Neural cell (in vitro differentiated cells): Measurements from ENCODE around the gene SEC16B. TPM values are rescaled to one million over a fixed set of nuclear protein-coding genes. Genes with fewer than 3 reads are reported as not detected.

Experiments used
- H2AFZ ChIP-seq: fragments of 200-600, 300-800 bp; sonication (generic), shearing (Covaris generic); 2 replicates; pipeline ENCODE4 v1.6.0; 2014; ENCODE audit warnings: low read depth, mild to moderate bottlenecking, antibody characterized with exemption, low read length, moderate library complexity
- H3F3A ChIP-seq: fragments of 200-600 bp; shearing (Covaris generic); 2 replicates; pipeline ENCODE4 v1.6.1; 2016; ENCODE audit warnings: mild to moderate bottlenecking, moderate library complexity, mixed read lengths, antibody characterized with exemption, low read length; ENCODE audit not compliant: insufficient read depth, poor library complexity, severe bottlenecking
- H3K27ac ChIP-seq: fragments of 200-600, 300-800 bp; sonication (generic), shearing (Covaris generic); 2 replicates; pipeline ENCODE4 v1.5.1; 2014; ENCODE audit warnings: mild to moderate bottlenecking, low read length, moderate library complexity
- H3K27me3 ChIP-seq: fragments of 300-800, 200-600 bp; sonication (generic), shearing (Covaris generic); 2 replicates; pipeline ENCODE4 v1.6.0; 2014; ENCODE audit warnings: mild to moderate bottlenecking, low read depth, low read length, moderate library complexity; ENCODE audit not compliant: insufficient read depth
- H3K36me3 ChIP-seq: fragments of 300-800, 200-600 bp; sonication (generic), shearing (Covaris generic); 2 replicates; pipeline ENCODE4 v1.5.1; 2014; ENCODE audit warnings: mild to moderate bottlenecking, antibody characterized with exemption, low read length, moderate library complexity; ENCODE audit not compliant: insufficient read depth
- H3K4me2 ChIP-seq: fragments of 300-800, 200-600 bp; sonication (generic), shearing (Covaris generic); 2 replicates; pipeline ENCODE4 v1.6.0; 2014; ENCODE audit warnings: mild to moderate bottlenecking, low read length
- H3K4me3 ChIP-seq: fragments of 300-800, 200-600 bp; sonication (generic), shearing (Covaris generic); 2 replicates; pipeline ENCODE4 v1.5.1; 2014; ENCODE audit warnings: mild to moderate bottlenecking, low read length, moderate library complexity
- H3K79me2 ChIP-seq: fragments of 200-600 bp; shearing (Covaris generic); replicated peaks from 2 replicates; pipeline ENCODE4 v1.6.0; 2014; ENCODE audit warnings: mild to moderate bottlenecking, low read length, moderate library complexity; ENCODE audit not compliant: insufficient read depth
- H3K9ac ChIP-seq: fragments of 300-800, 200-600 bp; sonication (generic), shearing (Covaris generic); 2 replicates; pipeline ENCODE4 v1.6.1; 2016; ENCODE audit warnings: mild to moderate bottlenecking, low read length, mixed read lengths
- H3K9me2 ChIP-seq: fragments of 200-600 bp; shearing (Covaris generic); 2 replicates; pipeline ENCODE4 v1.6.1; 2016; ENCODE audit warnings: mild to moderate bottlenecking, low read length, mixed read lengths; ENCODE audit not compliant: insufficient read depth
- H3K9me3 ChIP-seq: fragments of 200-600, 300-800 bp; sonication (generic), shearing (Covaris generic); 2 replicates; pipeline ENCODE4 v1.6.1; 2016; ENCODE audit warnings: mild to moderate bottlenecking, mixed run types, low read length, moderate library complexity, mixed read lengths
- H4K20me1 ChIP-seq: fragments of 200-600 bp; shearing (Covaris generic); 2 replicates; pipeline ENCODE4 v1.6.1; 2016; ENCODE audit warnings: mild to moderate bottlenecking, mixed run types; ENCODE audit not compliant: insufficient read depth
- CTCF ChIP-seq: fragments of 450-650 bp; IDR thresholded peaks from 2 replicates; pipeline ENCODE4 v1.5.1; 2014; ENCODE audit warnings: antibody characterized with exemption, mild to moderate bottlenecking, moderate library complexity; ENCODE audit not compliant: poor library complexity, severe bottlenecking
- EP300 ChIP-seq: fragments of 450-650 bp; conservative IDR thresholded peaks from 2 replicates; pipeline ENCODE4 v1.6.1; 2014; ENCODE audit warnings: antibody characterized with exemption, mild to moderate bottlenecking, moderate library complexity; ENCODE audit not compliant: poor library complexity, severe bottlenecking
- EZH2 ChIP-seq: fragments of 200-600, 300-800 bp; shearing (Covaris generic), sonication (generic); IDR thresholded peaks from 2 replicates; pipeline ENCODE4 v1.6.1; 2014; ENCODE audit warnings: antibody characterized with exemption, low read length, borderline replicate concordance, mild to moderate bottlenecking; ENCODE audit not compliant: insufficient read depth, poor library complexity, severe bottlenecking
- MXI1 ChIP-seq: fragments of 450-650 bp; conservative IDR thresholded peaks from 2 replicates; pipeline ENCODE4 v1.6.1; 2014; ENCODE audit warnings: antibody characterized with exemption, mild to moderate bottlenecking; ENCODE audit not compliant: poor library complexity, severe bottlenecking
- POLR2AphosphoS5 ChIP-seq: IDR thresholded peaks from 2 replicates; pipeline ENCODE4 v1.6.1; 2012
- RAD21 ChIP-seq: fragments of 450-650 bp; conservative IDR thresholded peaks from 2 replicates; pipeline ENCODE4 v1.6.1; 2014; ENCODE audit warnings: antibody characterized with exemption, mild to moderate bottlenecking, moderate library complexity
- REST ChIP-seq: IDR thresholded peaks from 2 replicates; pipeline ENCODE4 v1.6.1; 2012; ENCODE audit warnings: borderline replicate concordance
- SMC3 ChIP-seq: fragments of 450-650 bp; conservative IDR thresholded peaks from 2 replicates; pipeline ENCODE4 v1.6.1; 2014; ENCODE audit warnings: antibody characterized with exemption, mild to moderate bottlenecking, moderate library complexity; ENCODE audit not compliant: poor library complexity
- TAF1 ChIP-seq: IDR thresholded peaks from 2 replicates; pipeline ENCODE4 v1.6.1; 2012; ENCODE audit warnings: low read depth
- polyA plus RNA-seq: library from polyadenylated mRNA; depleted of rRNA; stranded (reverse); fragments of >200 nt; gene quantifications from 2 replicates; pipeline ENCODE4 v1.2.3, GENCODE V29; 2014

The SEC16B gene
- polyA plus RNA-seq, 1 donor from 2014 or later: 0.78 TPM

DNA sequence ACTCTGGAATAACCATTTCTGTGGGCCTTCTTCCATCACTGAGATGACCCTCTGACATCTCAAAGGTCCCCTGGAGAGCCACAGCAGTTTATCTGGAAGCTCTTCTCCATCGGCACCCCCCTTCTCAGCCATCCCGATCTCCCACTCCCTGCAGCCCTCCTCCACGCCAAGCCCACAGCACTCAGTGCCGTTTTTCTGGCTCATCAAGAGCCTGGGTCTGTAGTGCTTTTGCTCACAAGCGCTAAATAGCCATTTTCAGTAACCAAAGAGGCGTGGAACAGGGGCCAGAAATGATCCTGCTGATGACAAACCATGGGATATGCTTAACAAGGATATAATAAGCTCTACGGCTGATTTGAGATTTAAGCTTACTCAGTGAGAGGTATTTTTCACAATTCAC is 17.6 kb downstream of the SEC16B start:
- no peaks in the 10 kb centered on the region for H3K27me3 ChIP-seq
- H3K9ac ChIP-seq: no peak overlapping the region
- no peak overlapping the region for H3K4me3 ChIP-seq
- H3K79me2 ChIP-seq: no peaks in the 10 kb centered on the region
- no peak overlapping the region for H3K27ac ChIP-seq
- no peaks in the 10 kb centered on the region for H4K20me1 ChIP-seq
- H3F3A ChIP-seq: no peaks in the 10 kb centered on the region
- no peak overlapping the region for H3K4me2 ChIP-seq
- TF ChIP-seq SMC3: no peak
- no peak for TF ChIP-seq RAD21
- no peak for TF ChIP-seq CTCF
- no peak for TF ChIP-seq EP300
- no peak for TF ChIP-seq TAF1
- TF ChIP-seq EZH2: no peak
- no peak for TF ChIP-seq POLR2AphosphoS5
- TF ChIP-seq REST: no peak
- TF ChIP-seq MXI1: no peak
- H2AFZ ChIP-seq: no peak overlapping the region
- H3K9me3 ChIP-seq: no peaks in the 10 kb centered on the region
- no peaks in the 10 kb centered on the region for H3K36me3 ChIP-seq
- no peaks in the 10 kb centered on the region for H3K9me2 ChIP-seq

DNA sequence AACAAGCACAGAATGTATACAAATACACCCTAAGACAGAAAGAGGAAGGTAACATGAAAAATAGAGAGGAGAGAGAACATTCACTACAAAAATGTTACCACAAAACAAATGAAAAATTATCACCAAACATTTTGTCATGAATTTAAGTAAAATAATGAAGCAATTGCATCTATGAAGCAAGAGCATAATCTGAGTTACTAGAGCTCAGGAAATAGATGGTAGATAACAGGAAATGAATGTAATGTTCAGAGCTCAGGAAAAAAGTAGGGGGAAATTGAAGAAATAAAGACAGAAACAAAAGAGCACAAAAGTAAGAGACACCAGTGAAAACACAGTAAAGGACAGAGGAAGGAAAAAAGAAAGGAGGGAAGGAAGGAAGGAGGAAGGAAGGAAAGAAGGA is 19.4 kb downstream of the SEC16B start:
- H4K20me1 ChIP-seq: no peaks in the 10 kb centered on the region
- H2AFZ ChIP-seq: no peak overlapping the region
- H3K9me3 ChIP-seq: no peaks in the 10 kb centered on the region
- TF ChIP-seq EZH2: no peak
- no peak for TF ChIP-seq RAD21
- no peak for TF ChIP-seq REST
- TF ChIP-seq EP300: no peak
- no peak for TF ChIP-seq POLR2AphosphoS5
- no peak for TF ChIP-seq TAF1
- no peak for TF ChIP-seq SMC3
- no peak for TF ChIP-seq CTCF
- no peak for TF ChIP-seq MXI1
- no peaks in the 10 kb centered on the region for H3K36me3 ChIP-seq
- H3F3A ChIP-seq: no peaks in the 10 kb centered on the region
- H3K9me2 ChIP-seq: no peaks in the 10 kb centered on the region
- H3K4me3 ChIP-seq: no peak overlapping the region
- no peaks in the 10 kb centered on the region for H3K79me2 ChIP-seq
- H3K9ac ChIP-seq: no peak overlapping the region
- no peak overlapping the region for H3K27ac ChIP-seq
- no peaks in the 10 kb centered on the region for H3K27me3 ChIP-seq
- no peak overlapping the region for H3K4me2 ChIP-seq
